ENCODE data around the gene OS9.

OS9 gene

GRCh38 chr12:57754411-57755193 lies 60.7 kb downstream of the OS9 start, which contains the start of gene MARCHF9 (continued):
- no peak for TF ChIP-seq OSR2 (tag by site-specific recombination; IDR thresholded peaks at IDR 0.05)
- TF ChIP-seq ZNF704 (tag by site-specific recombination; IDR thresholded peaks at IDR 0.05): no peak
- TF ChIP-seq GLIS2 (tag by site-specific recombination; IDR thresholded peaks at IDR 0.05): no peak; the same call in none of the 2 replicates
- no peak for TF ChIP-seq ZBTB6 (tag by site-specific recombination; IDR thresholded peaks at IDR 0.05)
- no peak for TF ChIP-seq ZNF155 (tag by site-specific recombination; IDR thresholded peaks at IDR 0.05)
- TF ChIP-seq ZNF521 (tag by site-specific recombination; IDR thresholded peaks at IDR 0.05): no peak
- TF ChIP-seq KLF7 (tag by site-specific recombination; IDR thresholded peaks at IDR 0.05; ENCODE audit: borderline replicate concordance): peak; percentile 89; the same call in 1 of the 2 replicates
- no peak for TF ChIP-seq HOXA7 (CRISPR knock-in tag; IDR thresholded peaks at IDR 0.05; ENCODE audit: borderline replicate concordance)
- TF ChIP-seq IKZF3 (tag by site-specific recombination; IDR thresholded peaks at IDR 0.05): peak; percentile 17; the same call in 1 of the 2 replicates
- no peak for TF ChIP-seq ZNF214 (tag by site-specific recombination; IDR thresholded peaks at IDR 0.05; ENCODE audit: borderline replicate concordance)
- TF ChIP-seq ZNF785 (tag by site-specific recombination; IDR thresholded peaks at IDR 0.05): no peak
- no peak for TF ChIP-seq BCL11A (tag by site-specific recombination; IDR thresholded peaks at IDR 0.05; ENCODE audit: low read depth)
- no peak for TF ChIP-seq ZNF280D (tag by site-specific recombination; IDR thresholded peaks at IDR 0.05)
- TF ChIP-seq ZBTB21 (tag by site-specific recombination; IDR thresholded peaks at IDR 0.05): peak; percentile 11; the same call in 1 of the 2 replicates
- TF ChIP-seq KLF1 (tag by site-specific recombination; IDR thresholded peaks at IDR 0.05): peak; percentile 97
- peak; percentile 41; the same call in 1 of the 2 replicates for TF ChIP-seq ZNF76 (tag by site-specific recombination; IDR thresholded peaks at IDR 0.05; ENCODE audit: borderline replicate concordance, low read depth)
- TF ChIP-seq YY2 (tag by site-specific recombination; IDR thresholded peaks at IDR 0.05): peak; percentile 58
- no peak for TF ChIP-seq ZNF488 (tag by site-specific recombination; IDR thresholded peaks at IDR 0.05)
- TF ChIP-seq ZNF513 (tag by site-specific recombination; IDR thresholded peaks at IDR 0.05): no peak
- peak; percentile 89 for TF ChIP-seq ZNF2 (tag by site-specific recombination; IDR thresholded peaks at IDR 0.05)
- TF ChIP-seq ZNF664 (tag by site-specific recombination; IDR thresholded peaks at IDR 0.05): no peak
- no peak for TF ChIP-seq RBAK (tag by site-specific recombination; IDR thresholded peaks at IDR 0.05)
- TF ChIP-seq ZNF660 (tag by site-specific recombination; IDR thresholded peaks at IDR 0.05): no peak
- TF ChIP-seq, protein P1, sequence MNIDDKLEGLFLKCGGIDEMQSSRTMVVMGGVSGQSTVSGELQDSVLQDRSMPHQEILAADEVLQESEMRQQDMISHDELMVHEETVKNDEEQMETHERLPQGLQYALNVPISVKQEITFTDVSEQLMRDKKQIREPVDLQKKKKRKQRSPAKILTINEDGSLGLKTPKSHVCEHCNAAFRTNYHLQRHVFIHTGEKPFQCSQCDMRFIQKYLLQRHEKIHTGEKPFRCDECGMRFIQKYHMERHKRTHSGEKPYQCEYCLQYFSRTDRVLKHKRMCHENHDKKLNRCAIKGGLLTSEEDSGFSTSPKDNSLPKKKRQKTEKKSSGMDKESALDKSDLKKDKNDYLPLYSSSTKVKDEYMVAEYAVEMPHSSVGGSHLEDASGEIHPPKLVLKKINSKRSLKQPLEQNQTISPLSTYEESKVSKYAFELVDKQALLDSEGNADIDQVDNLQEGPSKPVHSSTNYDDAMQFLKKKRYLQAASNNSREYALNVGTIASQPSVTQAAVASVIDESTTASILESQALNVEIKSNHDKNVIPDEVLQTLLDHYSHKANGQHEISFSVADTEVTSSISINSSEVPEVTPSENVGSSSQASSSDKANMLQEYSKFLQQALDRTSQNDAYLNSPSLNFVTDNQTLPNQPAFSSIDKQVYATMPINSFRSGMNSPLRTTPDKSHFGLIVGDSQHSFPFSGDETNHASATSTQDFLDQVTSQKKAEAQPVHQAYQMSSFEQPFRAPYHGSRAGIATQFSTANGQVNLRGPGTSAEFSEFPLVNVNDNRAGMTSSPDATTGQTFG (tag by site-specific recombination; IDR thresholded peaks at IDR 0.05; ENCODE audit: borderline replicate concordance): no peak
- peak; percentile 97 for TF ChIP-seq KLF17 (tag by site-specific recombination; IDR thresholded peaks at IDR 0.05)
- peak; percentile 49; the same call in 1 of the 2 replicates for TF ChIP-seq PRDM1 (tag by site-specific recombination; IDR thresholded peaks at IDR 0.05)
- peak; percentile 90 for TF ChIP-seq KLF8 (tag by site-specific recombination; IDR thresholded peaks at IDR 0.05)

All from HEK293 (cell line).